Ammon's horn (tissue), 1 donor: ENCODE data around the gene SYTL5.

Experiments used
- DNase-seq: peaks from one replicate; pipeline ENCODE4 v3.0.0-alpha.2; 2016; ENCODE audit warnings: low spot score

The SYTL5 gene

GRCh38 chrX:38142610-38143009 is 136.3 kb downstream of the SYTL5 start:
- no peak for DNase-seq

DNA sequence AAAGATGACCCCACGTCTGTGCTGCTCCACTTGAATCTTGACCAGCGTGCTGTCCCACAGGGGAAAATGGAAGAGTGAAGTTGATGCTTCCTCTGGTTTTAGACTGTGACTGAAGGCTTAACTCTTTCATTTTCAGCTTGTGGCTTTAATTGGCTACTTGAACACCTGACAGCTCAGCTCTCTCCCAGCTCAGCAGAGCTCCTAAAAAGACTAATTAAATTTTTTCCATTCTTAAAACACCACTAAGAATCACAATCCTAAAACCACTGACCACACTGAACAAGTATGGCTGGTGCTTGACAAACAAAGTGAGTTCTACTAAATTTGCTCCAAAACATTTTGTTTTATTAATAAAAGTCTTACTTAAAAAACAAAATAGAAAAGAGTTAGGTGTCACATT is 142.7 kb downstream of the SYTL5 start:
- DNase-seq: no peak

DNA sequence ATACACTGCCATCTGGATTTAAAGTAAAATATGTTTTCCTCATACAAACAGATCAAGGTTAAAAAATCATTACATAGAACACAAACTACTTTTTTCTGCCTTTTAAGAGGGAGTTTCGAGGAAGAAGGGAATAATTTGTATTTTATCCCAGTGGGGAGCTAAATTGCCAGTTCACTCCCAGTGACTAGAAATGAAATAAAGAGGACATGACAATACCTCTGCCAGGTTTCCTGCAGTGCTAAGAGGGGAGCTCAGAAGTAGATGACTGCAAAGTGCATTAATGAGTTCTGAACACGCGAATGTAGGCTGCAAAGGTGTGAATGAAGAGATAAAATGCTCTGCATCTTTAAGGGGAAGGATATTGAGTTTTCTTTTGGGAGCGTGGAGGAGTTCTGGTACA is 144.6 kb downstream of the SYTL5 start:
- DNase-seq: no peak

DNA sequence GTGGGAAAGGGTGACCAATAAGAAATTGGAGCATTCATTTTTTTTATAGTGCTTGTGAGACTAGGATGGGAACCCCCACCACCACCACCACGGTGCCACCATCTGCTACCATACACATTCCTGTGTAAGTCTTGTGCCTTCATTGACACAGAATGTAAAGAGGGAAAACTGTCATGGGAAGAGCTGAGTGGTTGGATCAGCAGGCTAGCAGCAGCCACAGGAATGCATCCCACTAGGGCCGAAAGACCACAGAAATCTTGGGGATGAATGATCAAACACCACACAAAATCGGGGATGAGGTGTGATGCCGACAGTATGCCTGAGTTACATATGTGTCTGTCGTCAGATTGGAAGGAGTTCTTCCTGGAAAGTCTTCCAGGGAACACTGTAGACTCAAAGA is 145.1 kb downstream of the SYTL5 start:
- DNase-seq: no peak

DNA sequence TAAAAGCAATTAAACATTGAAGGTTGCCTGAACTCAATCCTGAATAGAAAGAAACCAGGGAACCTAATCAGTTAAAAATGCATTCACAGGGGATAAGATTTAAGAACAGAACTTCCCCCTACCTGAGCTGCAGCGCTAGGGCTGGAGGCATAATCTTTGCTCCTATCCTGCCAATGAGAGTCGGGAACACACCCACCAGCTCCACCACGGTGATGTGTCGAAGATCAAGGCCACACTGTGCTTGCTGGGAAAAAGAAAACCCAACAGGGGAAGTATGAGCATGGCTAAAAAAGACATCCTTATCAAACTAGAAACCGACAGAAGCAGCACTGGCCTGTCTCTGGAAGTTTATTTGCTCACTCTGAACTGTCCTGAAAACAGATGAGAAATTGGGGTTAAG is 148.0 kb downstream of the SYTL5 start:
- DNase-seq: no peak

- no peak for DNase-seq
Measured at GRCh38 chrX:38154818-38155217, 148.5 kb downstream of the SYTL5 start.

DNA sequence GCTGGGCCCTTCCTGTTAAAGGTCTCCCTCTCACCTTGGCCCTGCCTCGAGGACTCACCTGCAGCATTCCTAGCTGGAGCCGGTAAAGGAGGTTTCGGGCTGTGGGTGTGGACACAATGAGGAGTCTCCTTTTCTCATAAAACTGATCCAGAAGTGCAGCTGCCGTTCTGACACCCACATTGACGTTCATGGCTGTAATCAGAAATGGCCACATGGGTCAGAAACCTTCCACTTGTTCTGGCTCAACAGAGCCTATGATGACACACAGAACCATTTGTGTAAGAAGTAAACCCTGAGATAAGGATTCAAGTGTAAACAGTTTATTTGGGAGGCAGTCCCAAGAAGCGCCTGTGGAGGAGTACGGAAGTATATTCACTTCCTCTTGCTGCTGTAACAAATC is 150.5 kb downstream of the SYTL5 start:
- DNase-seq: no peak

- DNase-seq: no peak
Measured at GRCh38 chrX:38163193-38163592, 156.8 kb downstream of the SYTL5 start.

DNA sequence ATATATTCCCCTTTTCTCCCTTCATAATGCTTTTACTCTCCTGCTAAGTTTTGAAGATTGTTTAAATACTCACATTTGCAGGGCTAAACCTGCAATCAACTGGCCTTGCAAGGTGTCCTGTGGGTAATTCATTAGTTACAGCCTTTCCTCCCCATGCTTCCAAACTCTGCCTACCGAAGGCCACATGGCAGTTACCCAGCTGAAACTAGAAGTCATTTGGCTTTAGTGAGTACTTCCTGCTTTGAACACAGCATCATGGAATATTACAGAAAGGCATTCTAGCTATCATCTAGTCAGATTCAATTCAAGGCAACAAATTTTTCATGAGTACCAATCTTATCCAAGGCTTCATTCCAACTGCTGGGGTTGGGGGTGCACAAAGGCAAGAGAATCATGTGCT is 158.7 kb downstream of the SYTL5 start:
- DNase-seq: no peak

GRCh38 chrX:38166478-38167083 is 160.2 kb downstream of the SYTL5 start:
- peak; percentile 5 for DNase-seq

- no peak for DNase-seq
Measured at GRCh38 chrX:38170556-38170955, 164.2 kb downstream of the SYTL5 start.

GRCh38 chrX:38172596-38172995 is 166.2 kb downstream of the SYTL5 start:
- DNase-seq: no peak

- DNase-seq: peak; percentile 43
Measured at GRCh38 chrX:38175139-38175538, 168.8 kb downstream of the SYTL5 start.

- no peak for DNase-seq
Measured at GRCh38 chrX:38178396-38178795, 172.0 kb downstream of the SYTL5 start.
